H9 (cell line): ENCODE measurements around the gene POU6F2. TPM values are rescaled to one million over a fixed set of nuclear protein-coding genes. Genes with fewer than 3 reads are reported as not detected.

ENCODE experiments used
- DNase-seq: peaks from one replicate; pipeline ENCODE4 v3.0.0-alpha.2; 2017
- H2AFZ ChIP-seq: one replicate; pipeline ENCODE4 v1.6.1; 2013; ENCODE audit warnings: mild to moderate bottlenecking, low read length, control low read depth, moderate library complexity
- H2AK5ac ChIP-seq: 2 replicates; pipeline ENCODE4 v1.6.1; 2013; ENCODE audit warnings: low read length, control low read depth, mixed read lengths; ENCODE audit not compliant: insufficient read length
- H2BK120ac ChIP-seq: one replicate; pipeline ENCODE4 v1.6.1; 2013; ENCODE audit warnings: low read depth, mild to moderate bottlenecking, low read length, control low read depth, inconsistent platforms; ENCODE audit not compliant: poor library complexity, severe bottlenecking
- H2BK12ac ChIP-seq: 2 replicates; pipeline ENCODE4 v1.6.1; 2013; ENCODE audit warnings: low read length, control low read depth, mixed read lengths, low read depth; ENCODE audit not compliant: insufficient read length
- H2BK15ac ChIP-seq: 2 replicates; pipeline ENCODE4 v1.6.1; 2013; ENCODE audit warnings: low read depth, low read length, control low read depth
- H2BK20ac ChIP-seq: one replicate; pipeline ENCODE4 v1.6.1; 2013; ENCODE audit warnings: low read depth, mild to moderate bottlenecking, low read length, control low read depth, inconsistent platforms; ENCODE audit not compliant: poor library complexity, severe bottlenecking
- H2BK5ac ChIP-seq: 2 replicates; pipeline ENCODE4 v1.6.1; 2013; ENCODE audit warnings: low read length, control low read depth, mixed read lengths; ENCODE audit not compliant: insufficient read length
- H3K14ac ChIP-seq: 2 replicates; pipeline ENCODE4 v1.6.1; 2013; ENCODE audit warnings: low read length, control low read depth; ENCODE audit not compliant: insufficient read depth
- H3K18ac ChIP-seq: 2 replicates; pipeline ENCODE4 v1.6.1; 2013; ENCODE audit warnings: low read depth, mild to moderate bottlenecking, mixed read lengths, low read length, control low read depth; ENCODE audit not compliant: insufficient read length
- H3K23ac ChIP-seq: 2 replicates; pipeline ENCODE4 v1.6.1; 2013; ENCODE audit warnings: low read length, control low read depth, mixed read lengths, low read depth; ENCODE audit not compliant: insufficient read length
- H3K23me2 ChIP-seq: 2 replicates; pipeline ENCODE4 v1.6.1; 2013; ENCODE audit warnings: low read depth, mild to moderate bottlenecking, mixed read lengths, low read length, control low read depth; ENCODE audit not compliant: insufficient read length, poor library complexity, severe bottlenecking
- H3K27ac ChIP-seq: 2 replicates; pipeline ENCODE4 v1.5.1; 2013; ENCODE audit warnings: low read length, control low read depth, mixed read lengths, low read depth; ENCODE audit not compliant: insufficient read length
- H3K27me3 ChIP-seq: 2 replicates; pipeline ENCODE4 v1.6.1; 2013; ENCODE audit warnings: low read length, control low read depth, inconsistent platforms; ENCODE audit not compliant: insufficient read depth
- H3K4ac ChIP-seq: 2 replicates; pipeline ENCODE4 v1.6.1; 2013; ENCODE audit warnings: low read depth, mild to moderate bottlenecking, control low read depth, inconsistent platforms, low read length, moderate library complexity
- H3K4me1 ChIP-seq: 2 replicates; pipeline ENCODE4 v1.6.1; 2013; ENCODE audit warnings: low read length, control low read depth, inconsistent platforms; ENCODE audit not compliant: insufficient read depth
- H3K4me2 ChIP-seq: 2 replicates; pipeline ENCODE4 v1.6.1; 2013; ENCODE audit warnings: low read length, control low read depth, mixed read lengths; ENCODE audit not compliant: insufficient read length, insufficient read depth
- H3K56ac ChIP-seq: 2 replicates; pipeline ENCODE4 v1.6.1; 2013; ENCODE audit warnings: low read depth, mild to moderate bottlenecking, mixed read lengths, low read length, control low read depth; ENCODE audit not compliant: insufficient read length
- H3K79me1 ChIP-seq: 2 replicates; pipeline ENCODE4 v1.6.1; 2013; ENCODE audit warnings: low read depth, mild to moderate bottlenecking, moderate library complexity, low read length, control low read depth, inconsistent platforms; ENCODE audit not compliant: insufficient read depth, poor library complexity, severe bottlenecking
- H3K79me2 ChIP-seq: 2 replicates; pipeline ENCODE4 v1.6.1; 2013; ENCODE audit warnings: low read length, control low read depth, inconsistent platforms; ENCODE audit not compliant: insufficient read depth
- H3K9ac ChIP-seq: 2 replicates; pipeline ENCODE4 v1.6.1; 2013; ENCODE audit warnings: low read length, control low read depth, mixed read lengths; ENCODE audit not compliant: insufficient read length; ENCODE audit errors: extremely low read depth
- H3K9me3 ChIP-seq: one replicate; pipeline ENCODE4 v1.6.1; 2013; ENCODE audit warnings: low read depth, low read length, inconsistent platforms; ENCODE audit not compliant: control insufficient read depth
- H3T11ph ChIP-seq: one replicate; pipeline ENCODE4 v1.6.1; 2013; ENCODE audit warnings: mild to moderate bottlenecking, low read length, control low read depth, inconsistent platforms
- H4K20me1 ChIP-seq: one replicate; pipeline ENCODE4 v1.6.1; 2013; ENCODE audit not compliant: control insufficient read depth, insufficient read length, insufficient read depth
- H4K5ac ChIP-seq: 2 replicates; pipeline ENCODE4 v1.6.1; 2013; ENCODE audit warnings: low read depth, mild to moderate bottlenecking, mixed read lengths, low read length, control low read depth; ENCODE audit not compliant: insufficient read length
- H4K8ac ChIP-seq: replicated peaks from 2 replicates; pipeline ENCODE4 v1.6.1; 2013; ENCODE audit warnings: low read length, control low read depth, mixed read lengths, low read depth; ENCODE audit not compliant: insufficient read length
- H4K91ac ChIP-seq: 2 replicates; pipeline ENCODE4 v1.6.1; 2013; ENCODE audit warnings: low read depth, mild to moderate bottlenecking, moderate library complexity, mixed read lengths, low read length, control low read depth; ENCODE audit not compliant: insufficient read length
- H3K27ac Mint-ChIP-seq, 3 experiments: 2 replicates in 2 of 3; 3 replicates in 1 of 3; pipeline ENCODE4 v1.8.0; 2020 to 2021; ENCODE audit warnings: mixed read lengths in 3 of 3, mild to moderate bottlenecking in 1 of 3, moderate library complexity in 1 of 3
- H3K27me3 Mint-ChIP-seq: 2 replicates; pipeline ENCODE4 v1.8.0; 2021; ENCODE audit warnings: low read depth, mild to moderate bottlenecking, moderate library complexity, mixed read lengths
- H3K36me3 Mint-ChIP-seq, 3 experiments: 2 replicates in 2 of 3; 3 replicates in 1 of 3; pipeline ENCODE4 v1.8.0; 2020 to 2021; ENCODE audit warnings: low read depth in 3 of 3, mixed read lengths in 3 of 3; ENCODE audit not compliant: insufficient read depth in 1 of 3
- H3K4me1 Mint-ChIP-seq, 2 experiments: 2 replicates each; pipeline ENCODE4 v1.8.0; 2020; ENCODE audit warnings: mixed read lengths in 2 of 2
- H3K4me3 Mint-ChIP-seq, 2 experiments: 2 replicates in 1 of 2; 3 replicates in 1 of 2; pipeline ENCODE4 v1.8.0; 2020 to 2021; ENCODE audit warnings: mild to moderate bottlenecking in 2 of 2, mixed read lengths in 2 of 2, moderate library complexity in 1 of 2
- H3K9me3 Mint-ChIP-seq, 2 experiments: 2 replicates in 1 of 2; 3 replicates in 1 of 2; pipeline ENCODE4 v1.8.0; 2020; ENCODE audit warnings: mild to moderate bottlenecking in 2 of 2, mixed read lengths in 2 of 2, moderate library complexity in 1 of 2
- WGBS: extraction: QIAGEN DNeasy Blood & Tissue Kit; methylation state at CpG from one replicate; pipeline ENCODE4 v1.1.7; 2013; ENCODE audit warnings: missing lambda C conversion rate, low lambda C conversion rate, mixed read lengths; ENCODE audit not compliant: insufficient read length; ENCODE audit errors: extremely low coverage; 5-methylcytosine and 5-hydroxymethylcytosine counted together
- total RNA-seq: library from RNA; stranded (reverse); gene quantifications from 2 replicates; pipeline ENCODE4 v1.2.1, GENCODE V29; 2021
- TF ChIP-seq, protein P1 (sequence below): fragments of 200-600 bp; sonication (generic); conservative IDR thresholded peaks from 3 replicates; pipeline ENCODE4 v1.8.0; 2021; ENCODE audit warnings: antibody characterized with exemption, mild to moderate bottlenecking

Gene POU6F2
- total RNA-seq, 1 experiment from 2014 or later = 1.9 TPM

DNA sequence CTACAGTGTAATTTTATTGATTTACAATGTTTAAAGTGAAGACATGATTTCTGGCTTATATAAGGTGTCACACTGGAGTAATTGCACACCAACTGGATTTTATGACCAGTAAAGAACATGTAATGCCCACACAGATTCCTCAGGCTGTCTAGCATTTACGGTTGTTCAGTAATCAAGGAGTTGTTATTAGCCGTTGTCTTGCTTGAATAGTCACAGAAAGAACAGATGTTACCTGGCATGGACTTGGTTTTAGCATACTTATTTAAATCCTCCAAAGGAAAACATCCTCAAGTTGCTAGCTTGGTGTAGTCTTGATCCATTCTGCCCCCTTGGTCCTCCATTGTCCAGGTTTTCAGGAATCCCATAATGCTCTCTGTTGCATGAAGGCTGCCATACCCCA, 65.8 kb downstream of the POU6F2 start:
- Histone ChIP-seq H2BK20ac (no peak overlapping the region), H4K8ac (no peak overlapping the region), H3K23me2 (no peaks in the 10 kb centered on the region), H4K91ac (no peak overlapping the region), H3K79me2 (no peaks in the 10 kb centered on the region), H2BK5ac (no peak overlapping the region), H3K27me3 (no peaks in the 10 kb centered on the region), H3K18ac (no peak overlapping the region), H2BK12ac (no peak overlapping the region), H3K4ac (no peak overlapping the region), H3K27ac (no peak overlapping the region), H3K23ac (no peak overlapping the region), H3K9me3 (no peaks in the 10 kb centered on the region), H3K56ac (no peak overlapping the region), H3K4me2 (no peak overlapping the region), H2AFZ (no peak overlapping the region), H2BK15ac (no peak overlapping the region), H3K79me1 (no peaks in the 10 kb centered on the region), H4K5ac (no peak overlapping the region), H3K4me1 (no peaks in the 10 kb centered on the region), H3K14ac (no peak overlapping the region), H2BK120ac (no peak overlapping the region), H4K20me1 (no peaks in the 10 kb centered on the region), H2AK5ac (no peak overlapping the region), H3T11ph (no peak overlapping the region), H3K9ac (no peak overlapping the region)
- H3K27me3 Mint-ChIP-seq = no peaks in the 10 kb centered on the region
- no peak overlapping the region for H3K4me3 Mint-ChIP-seq
- WGBS = no CpG with 5 or more reads among the region's 2 CpGs
- H3K36me3 Mint-ChIP-seq = no peaks in the 10 kb centered on the region; a peak in 1 of 7 replicates
- H3K4me1 Mint-ChIP-seq = peaks cover 11 to 19% of the 10 kb centered on the region in 2 experiments
- TF ChIP-seq, protein P1, sequence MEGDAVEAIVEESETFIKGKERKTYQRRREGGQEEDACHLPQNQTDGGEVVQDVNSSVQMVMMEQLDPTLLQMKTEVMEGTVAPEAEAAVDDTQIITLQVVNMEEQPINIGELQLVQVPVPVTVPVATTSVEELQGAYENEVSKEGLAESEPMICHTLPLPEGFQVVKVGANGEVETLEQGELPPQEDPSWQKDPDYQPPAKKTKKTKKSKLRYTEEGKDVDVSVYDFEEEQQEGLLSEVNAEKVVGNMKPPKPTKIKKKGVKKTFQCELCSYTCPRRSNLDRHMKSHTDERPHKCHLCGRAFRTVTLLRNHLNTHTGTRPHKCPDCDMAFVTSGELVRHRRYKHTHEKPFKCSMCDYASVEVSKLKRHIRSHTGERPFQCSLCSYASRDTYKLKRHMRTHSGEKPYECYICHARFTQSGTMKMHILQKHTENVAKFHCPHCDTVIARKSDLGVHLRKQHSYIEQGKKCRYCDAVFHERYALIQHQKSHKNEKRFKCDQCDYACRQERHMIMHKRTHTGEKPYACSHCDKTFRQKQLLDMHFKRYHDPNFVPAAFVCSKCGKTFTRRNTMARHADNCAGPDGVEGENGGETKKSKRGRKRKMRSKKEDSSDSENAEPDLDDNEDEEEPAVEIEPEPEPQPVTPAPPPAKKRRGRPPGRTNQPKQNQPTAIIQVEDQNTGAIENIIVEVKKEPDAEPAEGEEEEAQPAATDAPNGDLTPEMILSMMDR = no peak
- no peak for DNase-seq
- no peak overlapping the region for H3K27ac Mint-ChIP-seq
- H3K9me3 Mint-ChIP-seq = no peaks in the 10 kb centered on the region
